ENCODE data around the gene IL3RA.
"Not testable (repeated sequence)": the region's sequence is repeated elsewhere in the genome, so short reads cannot be mapped to it uniquely, and the experiment has no call there.

Gene IL3RA

DNA sequence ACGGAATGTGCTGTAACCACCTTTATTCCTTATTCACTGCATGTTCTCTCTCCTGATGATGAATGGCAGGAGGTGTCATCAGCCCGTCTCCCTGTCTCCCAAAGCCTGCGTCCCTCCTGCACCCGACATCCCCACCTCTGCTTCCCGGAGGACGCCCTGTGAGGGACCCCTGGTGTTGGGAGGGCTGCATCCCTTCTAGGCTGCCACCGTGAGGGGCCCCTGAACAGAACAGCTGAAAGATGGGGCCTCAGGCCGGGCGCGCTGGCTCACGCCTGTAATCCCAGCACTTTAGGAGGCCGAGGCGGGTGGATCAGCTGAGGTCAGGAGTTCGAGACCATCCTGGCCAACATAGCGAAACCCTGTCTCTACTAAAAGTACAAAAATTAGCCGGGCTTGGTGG lies 89.7 kb downstream of the IL3RA start:
- not testable (repeated sequence) for DNase-seq

DNA sequence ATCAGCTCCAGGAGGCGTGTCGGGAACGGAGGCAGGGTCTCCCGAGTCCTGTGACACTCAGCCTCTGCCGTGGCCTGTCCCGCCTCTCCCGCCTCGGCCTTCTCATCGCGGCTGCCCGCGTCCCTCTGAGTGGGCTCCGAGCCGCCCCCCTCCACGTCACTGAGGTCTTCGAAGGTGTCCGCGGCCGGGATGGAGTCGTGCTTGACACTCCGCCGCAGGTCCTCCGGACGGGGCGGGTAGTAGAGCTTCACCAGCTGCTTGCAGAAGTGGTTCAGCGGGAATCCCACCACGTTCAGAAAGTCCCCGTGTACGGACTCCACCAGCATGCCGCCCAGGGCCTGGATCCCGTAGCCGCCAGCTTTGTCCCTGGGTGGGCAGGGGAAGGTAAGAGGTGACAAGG lies 91.2 kb downstream of the IL3RA start:
- DNase-seq: no peak

DNA sequence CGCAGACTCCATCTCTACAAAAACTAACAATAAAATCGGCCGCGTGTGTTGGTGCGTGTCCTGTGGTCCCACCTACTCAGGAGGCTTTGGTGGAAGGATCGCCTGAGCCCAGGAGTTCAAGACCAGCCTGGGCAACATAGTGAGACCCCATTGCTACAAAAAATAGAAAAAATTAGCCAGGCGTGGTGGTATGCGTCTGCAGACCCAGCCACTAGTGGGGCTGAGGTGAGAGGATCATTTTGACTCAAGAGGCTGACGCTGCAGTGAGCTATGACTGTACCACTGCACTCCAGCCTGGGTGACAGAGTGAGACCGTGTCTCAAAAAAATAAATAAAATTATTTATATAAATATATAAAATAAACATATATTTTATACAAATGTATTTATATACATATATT lies 93.9 kb downstream of the IL3RA start:
- no peak for DNase-seq

Data from NCI-H2081 (cell line).